H9 (cell line): ENCODE data around the gene AKAP9. TPM values are rescaled to one million over a fixed set of nuclear protein-coding genes. Genes with fewer than 3 reads are reported as not detected.

ENCODE experiments used
- DNase-seq: peaks from one replicate; pipeline ENCODE4 v3.0.0-alpha.2; 2017
- H2AFZ ChIP-seq: one replicate; pipeline ENCODE4 v1.6.1; 2013; ENCODE audit warnings: mild to moderate bottlenecking, low read length, control low read depth, moderate library complexity
- H2AK5ac ChIP-seq: 2 replicates; pipeline ENCODE4 v1.6.1; 2013; ENCODE audit warnings: low read length, control low read depth, mixed read lengths; ENCODE audit not compliant: insufficient read length
- H2BK120ac ChIP-seq: one replicate; pipeline ENCODE4 v1.6.1; 2013; ENCODE audit warnings: low read depth, mild to moderate bottlenecking, low read length, control low read depth, inconsistent platforms; ENCODE audit not compliant: poor library complexity, severe bottlenecking
- H2BK12ac ChIP-seq: 2 replicates; pipeline ENCODE4 v1.6.1; 2013; ENCODE audit warnings: low read length, control low read depth, mixed read lengths, low read depth; ENCODE audit not compliant: insufficient read length
- H2BK15ac ChIP-seq: 2 replicates; pipeline ENCODE4 v1.6.1; 2013; ENCODE audit warnings: low read depth, low read length, control low read depth
- H2BK20ac ChIP-seq: one replicate; pipeline ENCODE4 v1.6.1; 2013; ENCODE audit warnings: low read depth, mild to moderate bottlenecking, low read length, control low read depth, inconsistent platforms; ENCODE audit not compliant: poor library complexity, severe bottlenecking
- H2BK5ac ChIP-seq: 2 replicates; pipeline ENCODE4 v1.6.1; 2013; ENCODE audit warnings: low read length, control low read depth, mixed read lengths; ENCODE audit not compliant: insufficient read length
- H3K14ac ChIP-seq: 2 replicates; pipeline ENCODE4 v1.6.1; 2013; ENCODE audit warnings: low read length, control low read depth; ENCODE audit not compliant: insufficient read depth
- H3K18ac ChIP-seq: 2 replicates; pipeline ENCODE4 v1.6.1; 2013; ENCODE audit warnings: low read depth, mild to moderate bottlenecking, mixed read lengths, low read length, control low read depth; ENCODE audit not compliant: insufficient read length
- H3K23ac ChIP-seq: 2 replicates; pipeline ENCODE4 v1.6.1; 2013; ENCODE audit warnings: low read length, control low read depth, mixed read lengths, low read depth; ENCODE audit not compliant: insufficient read length
- H3K23me2 ChIP-seq: 2 replicates; pipeline ENCODE4 v1.6.1; 2013; ENCODE audit warnings: low read depth, mild to moderate bottlenecking, mixed read lengths, low read length, control low read depth; ENCODE audit not compliant: insufficient read length, poor library complexity, severe bottlenecking
- H3K27ac ChIP-seq: 2 replicates; pipeline ENCODE4 v1.5.1; 2013; ENCODE audit warnings: low read length, control low read depth, mixed read lengths, low read depth; ENCODE audit not compliant: insufficient read length
- H3K27me3 ChIP-seq: 2 replicates; pipeline ENCODE4 v1.6.1; 2013; ENCODE audit warnings: low read length, control low read depth, inconsistent platforms; ENCODE audit not compliant: insufficient read depth
- H3K4ac ChIP-seq: 2 replicates; pipeline ENCODE4 v1.6.1; 2013; ENCODE audit warnings: low read depth, mild to moderate bottlenecking, control low read depth, inconsistent platforms, low read length, moderate library complexity
- H3K4me1 ChIP-seq: 2 replicates; pipeline ENCODE4 v1.6.1; 2013; ENCODE audit warnings: low read length, control low read depth, inconsistent platforms; ENCODE audit not compliant: insufficient read depth
- H3K4me2 ChIP-seq: 2 replicates; pipeline ENCODE4 v1.6.1; 2013; ENCODE audit warnings: low read length, control low read depth, mixed read lengths; ENCODE audit not compliant: insufficient read length, insufficient read depth
- H3K56ac ChIP-seq: 2 replicates; pipeline ENCODE4 v1.6.1; 2013; ENCODE audit warnings: low read depth, mild to moderate bottlenecking, mixed read lengths, low read length, control low read depth; ENCODE audit not compliant: insufficient read length
- H3K79me1 ChIP-seq: 2 replicates; pipeline ENCODE4 v1.6.1; 2013; ENCODE audit warnings: low read depth, mild to moderate bottlenecking, moderate library complexity, low read length, control low read depth, inconsistent platforms; ENCODE audit not compliant: insufficient read depth, poor library complexity, severe bottlenecking
- H3K79me2 ChIP-seq: 2 replicates; pipeline ENCODE4 v1.6.1; 2013; ENCODE audit warnings: low read length, control low read depth, inconsistent platforms; ENCODE audit not compliant: insufficient read depth
- H3K9ac ChIP-seq: 2 replicates; pipeline ENCODE4 v1.6.1; 2013; ENCODE audit warnings: low read length, control low read depth, mixed read lengths; ENCODE audit not compliant: insufficient read length; ENCODE audit errors: extremely low read depth
- H3K9me3 ChIP-seq: one replicate; pipeline ENCODE4 v1.6.1; 2013; ENCODE audit warnings: low read depth, low read length, inconsistent platforms; ENCODE audit not compliant: control insufficient read depth
- H3T11ph ChIP-seq: one replicate; pipeline ENCODE4 v1.6.1; 2013; ENCODE audit warnings: mild to moderate bottlenecking, low read length, control low read depth, inconsistent platforms
- H4K20me1 ChIP-seq: one replicate; pipeline ENCODE4 v1.6.1; 2013; ENCODE audit not compliant: control insufficient read depth, insufficient read length, insufficient read depth
- H4K5ac ChIP-seq: 2 replicates; pipeline ENCODE4 v1.6.1; 2013; ENCODE audit warnings: low read depth, mild to moderate bottlenecking, mixed read lengths, low read length, control low read depth; ENCODE audit not compliant: insufficient read length
- H4K8ac ChIP-seq: replicated peaks from 2 replicates; pipeline ENCODE4 v1.6.1; 2013; ENCODE audit warnings: low read length, control low read depth, mixed read lengths, low read depth; ENCODE audit not compliant: insufficient read length
- H4K91ac ChIP-seq: 2 replicates; pipeline ENCODE4 v1.6.1; 2013; ENCODE audit warnings: low read depth, mild to moderate bottlenecking, moderate library complexity, mixed read lengths, low read length, control low read depth; ENCODE audit not compliant: insufficient read length
- H3K27ac Mint-ChIP-seq, 3 experiments: 2 replicates in 2 of 3; 3 replicates in 1 of 3; pipeline ENCODE4 v1.8.0; 2020 to 2021; ENCODE audit warnings: mixed read lengths in 3 of 3, mild to moderate bottlenecking in 1 of 3, moderate library complexity in 1 of 3
- H3K27me3 Mint-ChIP-seq: 2 replicates; pipeline ENCODE4 v1.8.0; 2021; ENCODE audit warnings: low read depth, mild to moderate bottlenecking, moderate library complexity, mixed read lengths
- H3K36me3 Mint-ChIP-seq, 3 experiments: 2 replicates in 2 of 3; 3 replicates in 1 of 3; pipeline ENCODE4 v1.8.0; 2020 to 2021; ENCODE audit warnings: low read depth in 3 of 3, mixed read lengths in 3 of 3; ENCODE audit not compliant: insufficient read depth in 1 of 3
- H3K4me1 Mint-ChIP-seq, 2 experiments: 2 replicates each; pipeline ENCODE4 v1.8.0; 2020; ENCODE audit warnings: mixed read lengths in 2 of 2
- H3K4me3 Mint-ChIP-seq, 2 experiments: 2 replicates in 1 of 2; 3 replicates in 1 of 2; pipeline ENCODE4 v1.8.0; 2020 to 2021; ENCODE audit warnings: mild to moderate bottlenecking in 2 of 2, mixed read lengths in 2 of 2, moderate library complexity in 1 of 2
- H3K9me3 Mint-ChIP-seq, 2 experiments: 2 replicates in 1 of 2; 3 replicates in 1 of 2; pipeline ENCODE4 v1.8.0; 2020; ENCODE audit warnings: mild to moderate bottlenecking in 2 of 2, mixed read lengths in 2 of 2, moderate library complexity in 1 of 2
- CTCF ChIP-seq: fragments of 200-600 bp; sonication (generic); conservative IDR thresholded peaks from 3 replicates; pipeline ENCODE4 v1.8.0; 2021; ENCODE audit warnings: antibody characterized with exemption, mild to moderate bottlenecking
- total RNA-seq: library from RNA; stranded (reverse); gene quantifications from 2 replicates; pipeline ENCODE4 v1.2.1, GENCODE V29; 2021

Gene AKAP9
- total RNA-seq, 1 experiment from 2014 or later: 22.4 TPM

DNA sequence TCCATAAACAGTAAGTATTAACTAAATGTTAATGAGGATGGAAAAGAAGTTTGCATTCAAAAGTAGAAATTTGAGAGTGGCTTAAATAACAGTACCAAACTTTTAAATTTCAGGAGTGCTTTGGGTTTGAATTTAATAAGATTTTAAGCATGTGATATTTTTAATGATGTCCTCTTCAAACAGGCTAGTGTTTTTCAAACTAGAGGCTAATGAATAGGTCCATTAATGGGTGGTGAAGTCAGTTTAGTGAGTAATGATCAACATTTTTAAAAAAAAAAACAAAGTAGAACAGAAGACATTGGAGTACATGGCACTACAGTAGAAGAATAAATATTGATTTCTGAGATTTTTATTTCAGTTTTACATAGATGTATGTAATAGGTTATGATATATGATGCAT is 72.9 kb downstream of the AKAP9 start:
- H2AFZ ChIP-seq: no peak overlapping the region
- H3K36me3 Mint-ChIP-seq: peaks cover 18 to 65% (median 43%) of the 10 kb centered on the region in 3 experiments
- no peak overlapping the region for H3K9ac ChIP-seq

More for the DNA sequence above, 72.9 kb downstream of the AKAP9 start:
- Histone ChIP-seq H2BK15ac (no peak overlapping the region), H4K8ac (no peak overlapping the region), H3K4me1 (no peaks in the 10 kb centered on the region), H3K4ac (no peak overlapping the region), H2AK5ac (no peak overlapping the region), H3K18ac (no peak overlapping the region), H3K23ac (no peak overlapping the region), H3K79me1 (no peaks in the 10 kb centered on the region), H2BK120ac (no peak overlapping the region), H3K9me3 (peaks cover 8% of the 10 kb centered on the region), H3K79me2 (no peaks in the 10 kb centered on the region), H4K5ac (no peak overlapping the region), H2BK12ac (no peak overlapping the region), H3K27ac (no peak overlapping the region), H2BK5ac (no peak overlapping the region), H4K20me1 (no peaks in the 10 kb centered on the region), H2BK20ac (no peak overlapping the region), H3K14ac (no peak overlapping the region), H3K4me2 (no peak overlapping the region), H3K27me3 (no peaks in the 10 kb centered on the region), H3T11ph (no peak overlapping the region), H3K23me2 (no peaks in the 10 kb centered on the region), H4K91ac (no peak overlapping the region), H3K56ac (no peak overlapping the region)
- Mint-ChIP-seq H3K9me3 (peaks cover 12 to 19% of the 10 kb centered on the region in 2 experiments), H3K4me1 (no peaks in the 10 kb centered on the region), H3K27me3 (no peaks in the 10 kb centered on the region; the same call in 1 of the 2 replicates), H3K27ac (no peak overlapping the region), H3K4me3 (no peak overlapping the region)
- no peak for DNase-seq
- TF ChIP-seq CTCF: no peak
